Vagina (tissue), 2 donors: ENCODE data around the gene NELL1. TPM values are rescaled to one million over a fixed set of nuclear protein-coding genes. Genes with fewer than 3 reads are reported as not detected.

Experiments
- DNase-seq, 2 donors: peaks; one replicate each; pipeline ENCODE4 v3.0.0-alpha.2; 2017; ENCODE audit errors: extremely low spot score in 2 of 2
- H3K27ac ChIP-seq: fragments of 200-600 bp; sonication (generic); one replicate; pipeline ENCODE4 v1.5.1; 2019
- H3K27me3 ChIP-seq: fragments of 200-600 bp; sonication (generic); one replicate; pipeline ENCODE4 v1.5.1; 2019
- H3K36me3 ChIP-seq, 2 donors: fragments of 200-600 bp; sonication (generic); one replicate each; pipeline ENCODE4 v1.5.1; 2017 to 2019
- H3K4me1 ChIP-seq: fragments of 200-600 bp; sonication (generic); one replicate; pipeline ENCODE4 v1.5.1; 2019
- H3K4me3 ChIP-seq, 2 donors: fragments of 200-600 bp; sonication (generic); 1 replicate in 1 of 2; 2 replicates in 1 of 2; pipeline ENCODE4 v1.5.1; 2016 to 2019
- H3K9me3 ChIP-seq: fragments of 200-600 bp; sonication (generic); one replicate; pipeline ENCODE4 v1.5.1; 2019
- POLR2A ChIP-seq, 2 donors: fragments of 450-650 bp; IDR thresholded peaks; one replicate each; pipeline ENCODE4 v1.6.1; 2017; ENCODE audit warnings: antibody characterized with exemption in 2 of 2, mild to moderate bottlenecking in 2 of 2, moderate library complexity in 2 of 2
- POLR2AphosphoS5 ChIP-seq, 2 donors: sonication (generic); formaldehyde crosslinking; IDR thresholded peaks; one replicate each; pipeline ENCODE4 v1.9.0; 2017; ENCODE audit warnings: antibody characterized with exemption in 2 of 2, mild to moderate bottlenecking in 2 of 2, low read depth in 1 of 2; ENCODE audit not compliant: insufficient read depth in 1 of 2
- intact Hi-C: fragments of 100-400 bp; cut with DNase I; formaldehyde crosslinking; loops from one replicate; pipeline ENCODE4 v1.15.1; 2023
- total RNA-seq: library from RNA; depleted of rRNA; stranded (reverse); fragments of >200 nt; gene quantifications from one replicate; pipeline ENCODE4 v1.2.3, GENCODE V29; 2016
- TF ChIP-seq, protein P1 (sequence below), 3 experiments: fragments of 450-650 bp in 2 of 3; fragments of 200-600 bp in 1 of 3; sonication (generic) in 1 of 3; IDR thresholded peaks; one replicate each; pipeline ENCODE4 v1.5.1; 2017 to 2019; ENCODE audit warnings: antibody characterized with exemption in 3 of 3, mild to moderate bottlenecking in 2 of 3, moderate library complexity in 2 of 3

The NELL1 gene
- total RNA-seq, 1 donor from 2014 or later: 0.49 TPM

DNA sequence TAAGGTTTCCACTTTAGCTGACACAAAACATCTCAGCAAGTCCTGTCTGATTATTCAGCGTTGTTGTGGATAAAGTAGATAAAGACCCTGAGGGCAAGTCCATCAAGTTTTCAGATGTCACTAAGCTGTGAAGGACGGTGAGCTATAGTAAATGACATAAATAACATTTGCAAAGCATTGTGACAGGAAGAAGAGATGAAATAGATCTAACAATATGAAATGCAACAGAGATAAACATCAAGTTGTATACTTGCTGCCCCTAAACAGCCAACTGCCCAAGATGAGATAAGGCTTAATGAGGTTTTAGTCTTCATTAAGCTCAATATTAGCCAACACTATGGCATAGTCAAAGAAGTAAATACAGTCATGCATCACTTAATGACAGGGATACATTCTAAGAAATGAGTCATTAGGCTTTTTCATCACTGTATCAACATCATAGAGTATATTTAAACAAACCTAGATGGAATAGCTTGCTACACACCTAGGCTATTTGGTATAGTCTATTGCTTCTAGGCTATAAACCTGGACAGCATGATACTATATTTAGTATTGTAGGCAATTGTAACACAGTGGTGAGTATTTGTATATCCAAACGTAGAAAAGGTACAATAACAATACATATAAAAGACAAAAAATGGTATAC is 898.4 kb downstream of the NELL1 start:
- intact Hi-C loops: no loop called here
- Histone ChIP-seq H3K36me3 (no peaks in the 10 kb centered on the region), H3K4me1 (no peaks in the 10 kb centered on the region), H3K27ac (no peak overlapping the region), H3K4me3 (no peak overlapping the region), H3K9me3 (no peaks in the 10 kb centered on the region), H3K27me3 (no peaks in the 10 kb centered on the region)
- TF ChIP-seq POLR2A (IDR thresholded peaks at IDR 0.05) (no peak), POLR2AphosphoS5 (IDR thresholded peaks at IDR 0.05; ENCODE audit: insufficient read depth in 1 of 2, low read depth in 1 of 2) (no peak)
- TF ChIP-seq, protein P1, sequence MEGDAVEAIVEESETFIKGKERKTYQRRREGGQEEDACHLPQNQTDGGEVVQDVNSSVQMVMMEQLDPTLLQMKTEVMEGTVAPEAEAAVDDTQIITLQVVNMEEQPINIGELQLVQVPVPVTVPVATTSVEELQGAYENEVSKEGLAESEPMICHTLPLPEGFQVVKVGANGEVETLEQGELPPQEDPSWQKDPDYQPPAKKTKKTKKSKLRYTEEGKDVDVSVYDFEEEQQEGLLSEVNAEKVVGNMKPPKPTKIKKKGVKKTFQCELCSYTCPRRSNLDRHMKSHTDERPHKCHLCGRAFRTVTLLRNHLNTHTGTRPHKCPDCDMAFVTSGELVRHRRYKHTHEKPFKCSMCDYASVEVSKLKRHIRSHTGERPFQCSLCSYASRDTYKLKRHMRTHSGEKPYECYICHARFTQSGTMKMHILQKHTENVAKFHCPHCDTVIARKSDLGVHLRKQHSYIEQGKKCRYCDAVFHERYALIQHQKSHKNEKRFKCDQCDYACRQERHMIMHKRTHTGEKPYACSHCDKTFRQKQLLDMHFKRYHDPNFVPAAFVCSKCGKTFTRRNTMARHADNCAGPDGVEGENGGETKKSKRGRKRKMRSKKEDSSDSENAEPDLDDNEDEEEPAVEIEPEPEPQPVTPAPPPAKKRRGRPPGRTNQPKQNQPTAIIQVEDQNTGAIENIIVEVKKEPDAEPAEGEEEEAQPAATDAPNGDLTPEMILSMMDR (IDR thresholded peaks at IDR 0.05): no peak
- DNase-seq: no peak

DNA sequence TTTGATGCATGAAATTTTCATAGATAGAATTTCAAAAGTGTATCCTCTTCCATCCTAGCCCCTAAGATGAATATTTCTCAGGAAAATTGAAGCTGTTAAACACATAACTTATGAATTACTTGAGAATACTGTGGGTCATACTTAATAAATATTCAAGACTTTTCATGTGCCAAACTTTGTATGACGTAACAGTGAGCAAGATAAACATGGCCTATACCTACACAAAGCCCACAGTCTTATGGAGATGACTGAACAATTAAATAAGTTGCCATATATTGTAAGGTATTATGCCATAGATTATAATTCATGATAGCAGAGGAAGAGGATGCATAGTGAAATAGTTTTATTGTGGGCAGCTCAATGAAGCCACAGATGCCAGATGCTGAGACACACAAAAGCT is 902.8 kb downstream of the NELL1 start:
- H3K27me3 ChIP-seq: no peaks in the 10 kb centered on the region
- intact Hi-C loops: no loop called here
- H3K36me3 ChIP-seq: no peaks in the 10 kb centered on the region
- H3K4me3 ChIP-seq: no peak overlapping the region
- DNase-seq: no peak
- H3K4me1 ChIP-seq: no peaks in the 10 kb centered on the region
- no peaks in the 10 kb centered on the region for H3K9me3 ChIP-seq
- H3K27ac ChIP-seq: no peak overlapping the region
- TF ChIP-seq POLR2AphosphoS5 (IDR thresholded peaks at IDR 0.05; ENCODE audit: insufficient read depth in 1 of 2, low read depth in 1 of 2) (no peak), POLR2A (IDR thresholded peaks at IDR 0.05) (no peak)

DNA sequence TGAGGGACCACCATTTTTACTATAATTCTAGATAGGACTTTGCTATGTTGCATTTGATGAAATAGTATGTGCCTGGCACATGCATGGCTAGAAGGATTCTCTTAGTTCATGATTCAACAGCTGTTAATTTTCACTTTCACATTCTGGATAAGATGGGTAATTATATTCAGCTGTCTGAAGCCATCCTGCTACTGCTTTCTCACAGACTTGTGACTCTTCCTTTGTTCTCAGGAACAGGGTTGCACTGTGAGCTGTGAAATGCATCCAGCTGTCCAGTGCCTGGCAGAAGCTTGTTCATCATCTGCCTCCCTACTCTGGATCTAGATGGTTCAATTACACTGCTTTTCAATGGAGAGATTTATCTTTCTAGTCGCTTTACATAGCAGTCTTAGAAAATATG is 913.4 kb downstream of the NELL1 start:
- Histone ChIP-seq H3K27ac (no peak overlapping the region), H3K27me3 (no peaks in the 10 kb centered on the region), H3K4me1 (no peaks in the 10 kb centered on the region), H3K9me3 (no peaks in the 10 kb centered on the region), H3K36me3 (no peaks in the 10 kb centered on the region), H3K4me3 (no peak overlapping the region)
- TF ChIP-seq POLR2A (IDR thresholded peaks at IDR 0.05) (no peak), POLR2AphosphoS5 (IDR thresholded peaks at IDR 0.05; ENCODE audit: insufficient read depth in 1 of 2, low read depth in 1 of 2) (no peak)
- TF ChIP-seq, protein P1 (IDR thresholded peaks at IDR 0.05): no peak
- intact Hi-C loops: no loop called here
- DNase-seq: no peak

DNA sequence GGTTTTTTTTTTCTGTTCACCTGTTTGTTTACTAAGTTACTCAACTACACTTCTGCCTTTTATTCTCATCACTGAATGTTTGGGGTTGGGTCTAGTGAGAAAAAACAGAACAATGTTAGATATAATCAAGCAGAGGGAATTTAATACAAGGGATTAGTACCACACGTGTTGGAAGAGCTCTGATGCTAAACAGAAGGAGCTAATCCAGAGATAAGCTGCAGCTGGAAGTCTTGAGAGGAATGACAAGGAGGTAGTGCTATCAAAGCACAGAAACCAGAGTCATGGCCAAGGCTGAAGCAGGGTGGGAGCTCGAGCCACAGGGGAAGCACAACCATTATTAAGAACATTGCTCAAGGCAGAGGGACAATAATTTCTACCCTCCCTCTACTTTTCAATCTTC is 919.4 kb downstream of the NELL1 start:
- Histone ChIP-seq H3K27me3 (no peaks in the 10 kb centered on the region), H3K27ac (no peak overlapping the region), H3K9me3 (no peaks in the 10 kb centered on the region), H3K4me1 (no peaks in the 10 kb centered on the region), H3K4me3 (no peak overlapping the region), H3K36me3 (no peaks in the 10 kb centered on the region)
- no peak for TF ChIP-seq POLR2AphosphoS5 (IDR thresholded peaks at IDR 0.05; ENCODE audit: insufficient read depth in 1 of 2, low read depth in 1 of 2)
- TF ChIP-seq, protein P1 (IDR thresholded peaks at IDR 0.05): no peak
- no peak for TF ChIP-seq POLR2A (IDR thresholded peaks at IDR 0.05)
- no peak for DNase-seq
- intact Hi-C loops: no loop called here

DNA sequence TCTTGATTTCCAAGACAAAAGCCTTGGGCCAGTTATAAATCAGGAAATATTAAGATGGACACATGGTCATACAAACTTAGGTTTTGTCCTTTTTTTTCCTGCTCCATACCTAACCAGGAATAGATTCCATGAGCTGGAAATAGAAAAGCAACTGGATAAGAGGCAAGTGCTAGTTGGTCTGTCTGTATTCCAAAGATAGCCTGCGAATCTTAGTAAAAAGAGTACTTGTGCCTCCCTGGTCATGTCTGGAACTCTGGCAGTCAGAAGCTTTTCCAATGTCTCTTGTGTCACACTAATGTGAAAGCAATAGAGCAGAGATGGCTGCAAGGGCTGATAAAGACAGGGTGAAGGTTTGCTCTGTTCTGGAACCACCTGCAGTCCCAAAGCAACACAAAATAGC is 933.3 kb downstream of the NELL1 start:
- H3K4me1 ChIP-seq: no peaks in the 10 kb centered on the region
- no peaks in the 10 kb centered on the region for H3K27me3 ChIP-seq
- no peak overlapping the region for H3K27ac ChIP-seq
- H3K4me3 ChIP-seq: no peak overlapping the region
- TF ChIP-seq, protein P1 (IDR thresholded peaks at IDR 0.05): no peak
- TF ChIP-seq POLR2A (IDR thresholded peaks at IDR 0.05): no peak
- no peak for TF ChIP-seq POLR2AphosphoS5 (IDR thresholded peaks at IDR 0.05; ENCODE audit: insufficient read depth in 1 of 2, low read depth in 1 of 2)
- no peaks in the 10 kb centered on the region for H3K36me3 ChIP-seq
- no peaks in the 10 kb centered on the region for H3K9me3 ChIP-seq
- intact Hi-C loops: no loop called here
- DNase-seq: no peak
